HEK293 (cell line): ENCODE results near the gene SGMS1.

Experiments
- CTCF ChIA-PET: fragments of 350-600 bp; formaldehyde crosslinking; extraction: SDS; loops from one replicate; lab custom pipeline; 2021; ENCODE audit warnings: antibody characterized with exemption; lab: Yijun Ruan, JAX
- POLR2A ChIA-PET: fragments of 300-600 bp; formaldehyde crosslinking; extraction: SDS; loops from one replicate; lab custom pipeline; 2020; ENCODE audit warnings: antibody characterized with exemption, inconsistent platforms; lab: Yijun Ruan, JAX
- H3K27ac ChIP-seq: fragments of 200-500 bp; sonication (Bioruptor generic); 2 replicates; pipeline ENCODE4 v1.5.1; 2014; ENCODE audit warnings: low read depth, low read length, control low read depth, inconsistent platforms; ENCODE audit errors: extremely low read depth
- H3K36me3 ChIP-seq, 2 experiments: fragments of 200-500 bp in 1 of 2; sonication (Bioruptor generic) in 1 of 2; 1 replicate in 1 of 2; 2 replicates in 1 of 2; pipeline ENCODE4 v1.5.1; 2014 to 2017; ENCODE audit warnings: inconsistent platforms in 2 of 2, low read length in 2 of 2; ENCODE audit not compliant: control insufficient read depth in 2 of 2, insufficient read depth in 1 of 2
- H3K4me1 ChIP-seq: fragments of 200-500 bp; sonication (Bioruptor generic); 2 replicates; pipeline ENCODE4 v1.5.1; 2014; ENCODE audit warnings: mild to moderate bottlenecking, low read length, inconsistent platforms; ENCODE audit not compliant: control insufficient read depth, insufficient read depth
- H3K4me3 ChIP-seq: 2 replicates; pipeline ENCODE4 v1.5.1; 2011; ENCODE audit warnings: low read depth, mild to moderate bottlenecking, control low read depth, low read length, moderate library complexity
- H3K9me3 ChIP-seq: fragments of 200-500 bp; sonication (Bioruptor generic); 2 replicates; pipeline ENCODE4 v1.5.1; 2014; ENCODE audit warnings: low read depth, low read length, inconsistent platforms; ENCODE audit not compliant: control insufficient read depth, insufficient read depth
- KLF1 ChIP-seq: fragments of 450-650 bp; formaldehyde crosslinking; IDR thresholded peaks from 2 replicates; pipeline ENCODE4 v1.5.1; 2016; ENCODE audit warnings: missing biosample characterization, missing genetic modification characterization
- REST ChIP-seq: fragments of 450-650 bp; formaldehyde crosslinking; IDR thresholded peaks from 2 replicates; pipeline ENCODE4 v1.5.1; 2016; ENCODE audit warnings: missing biosample characterization, missing genetic modification characterization
- SETDB1 ChIP-seq: IDR thresholded peaks from one replicate; pipeline ENCODE4 v1.6.1; 2017; ENCODE audit warnings: mild to moderate bottlenecking, low read length, moderate library complexity, mixed read lengths; ENCODE audit not compliant: insufficient read length
- ZBTB20 ChIP-seq: fragments of 450-650 bp; formaldehyde crosslinking; IDR thresholded peaks from 2 replicates; pipeline ENCODE4 v1.5.1; 2016; ENCODE audit warnings: missing biosample characterization, missing genetic modification characterization
- ZBTB6 ChIP-seq: fragments of 450-650 bp; formaldehyde crosslinking; IDR thresholded peaks from 2 replicates; pipeline ENCODE4 v1.5.1; 2017; ENCODE audit warnings: missing biosample characterization, missing genetic modification characterization
- ZNF266 ChIP-seq: fragments of 450-650 bp; formaldehyde crosslinking; IDR thresholded peaks from 2 replicates; pipeline ENCODE4 v1.5.1; 2016; ENCODE audit warnings: missing biosample characterization, missing genetic modification characterization, low read depth
- ZNF274 ChIP-seq, 2 experiments: fragments of 200-500 bp in 1 of 2; fragments of 450-650 bp in 1 of 2; sonication (Bioruptor generic) in 1 of 2; formaldehyde crosslinking in 1 of 2; IDR thresholded peaks; 2 replicates each; pipeline versions ENCODE4 v1.5.1 to v1.6.1; 2014 to 2016; ENCODE audit warnings: borderline replicate concordance in 1 of 2, inconsistent platforms in 1 of 2, low read length in 1 of 2, missing biosample characterization in 1 of 2, missing genetic modification characterization in 1 of 2
- ZNF362 ChIP-seq: fragments of 450-650 bp; formaldehyde crosslinking; IDR thresholded peaks from 2 replicates; pipeline ENCODE4 v1.5.1; 2016; ENCODE audit warnings: missing biosample characterization, missing genetic modification characterization
- ZNF37A ChIP-seq: fragments of 450-650 bp; IDR thresholded peaks from 2 replicates; pipeline ENCODE4 v1.5.1; 2018; ENCODE audit warnings: missing biosample characterization, missing genetic modification characterization
- ZNF560 ChIP-seq: fragments of 450-650 bp; formaldehyde crosslinking; IDR thresholded peaks from 2 replicates; pipeline ENCODE4 v1.5.1; 2017; ENCODE audit warnings: missing biosample characterization, missing genetic modification characterization, borderline replicate concordance
- ZNF639 ChIP-seq: fragments of 450-650 bp; formaldehyde crosslinking; IDR thresholded peaks from 2 replicates; pipeline ENCODE4 v1.5.1; 2016; ENCODE audit warnings: missing biosample characterization, missing genetic modification characterization
- ZNF768 ChIP-seq: fragments of 450-650 bp; formaldehyde crosslinking; IDR thresholded peaks from 2 replicates; pipeline ENCODE4 v1.5.1; 2018; ENCODE audit warnings: missing biosample characterization, mild to moderate bottlenecking, missing genetic modification characterization
- ZNF837 ChIP-seq: fragments of 450-650 bp; formaldehyde crosslinking; IDR thresholded peaks from 2 replicates; pipeline ENCODE4 v1.5.1; 2016; ENCODE audit warnings: missing biosample characterization, missing genetic modification characterization
- ZXDB ChIP-seq: fragments of 450-650 bp; formaldehyde crosslinking; IDR thresholded peaks from 2 replicates; pipeline ENCODE4 v1.5.1; 2016; ENCODE audit warnings: missing biosample characterization, missing genetic modification characterization
- TF ChIP-seq, protein P1 (sequence below): fragments of 450-650 bp; formaldehyde crosslinking; IDR thresholded peaks from 2 replicates; pipeline ENCODE4 v1.5.1; 2016; ENCODE audit warnings: missing biosample characterization, missing genetic modification characterization, borderline replicate concordance

Gene SGMS1

DNA sequence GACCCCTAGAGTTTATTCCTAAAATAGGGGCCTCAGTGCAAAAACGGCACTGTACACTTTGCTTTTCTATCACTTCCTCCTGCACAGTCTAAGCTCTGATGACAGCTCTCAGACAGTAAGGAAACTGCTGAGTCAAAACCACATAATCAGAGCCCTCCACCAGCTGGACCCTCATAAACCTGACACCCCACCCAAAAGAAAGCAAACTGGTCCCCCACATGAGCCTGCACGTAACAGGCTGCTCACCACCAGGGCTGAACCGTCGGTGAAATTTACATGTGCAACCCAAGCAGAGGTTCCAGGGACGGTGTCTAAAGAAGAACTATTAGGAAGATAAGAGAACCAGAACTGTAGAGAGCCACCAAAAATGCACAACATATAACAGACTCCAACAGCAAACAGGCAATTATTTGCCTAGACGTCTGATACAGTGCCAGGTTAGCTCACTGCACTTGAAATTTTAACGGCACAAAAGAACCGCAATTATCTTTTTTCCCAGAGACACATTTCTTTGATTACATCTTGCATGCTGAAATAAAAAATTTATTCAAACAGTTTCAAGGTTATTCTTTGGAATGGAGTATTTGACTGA is 19.6 kb downstream of the SGMS1 start (continued):
- TF ChIP-seq ZBTB20 (no peak), ZNF266 (tag by site-specific recombination) (no peak), ZNF37A (tag by site-specific recombination) (no peak), ZNF837 (tag by site-specific recombination) (no peak), ZNF639 (no peak), ZNF560 (no peak), KLF1 (tag by site-specific recombination) (peak; percentile 31; the same call in 1 of the 2 replicates), ZNF362 (tag by site-specific recombination) (no peak), REST (tag by site-specific recombination) (no peak), ZNF768 (tag by site-specific recombination) (no peak), ZBTB6 (tag by site-specific recombination) (no peak)
- TF ChIP-seq, protein P1, sequence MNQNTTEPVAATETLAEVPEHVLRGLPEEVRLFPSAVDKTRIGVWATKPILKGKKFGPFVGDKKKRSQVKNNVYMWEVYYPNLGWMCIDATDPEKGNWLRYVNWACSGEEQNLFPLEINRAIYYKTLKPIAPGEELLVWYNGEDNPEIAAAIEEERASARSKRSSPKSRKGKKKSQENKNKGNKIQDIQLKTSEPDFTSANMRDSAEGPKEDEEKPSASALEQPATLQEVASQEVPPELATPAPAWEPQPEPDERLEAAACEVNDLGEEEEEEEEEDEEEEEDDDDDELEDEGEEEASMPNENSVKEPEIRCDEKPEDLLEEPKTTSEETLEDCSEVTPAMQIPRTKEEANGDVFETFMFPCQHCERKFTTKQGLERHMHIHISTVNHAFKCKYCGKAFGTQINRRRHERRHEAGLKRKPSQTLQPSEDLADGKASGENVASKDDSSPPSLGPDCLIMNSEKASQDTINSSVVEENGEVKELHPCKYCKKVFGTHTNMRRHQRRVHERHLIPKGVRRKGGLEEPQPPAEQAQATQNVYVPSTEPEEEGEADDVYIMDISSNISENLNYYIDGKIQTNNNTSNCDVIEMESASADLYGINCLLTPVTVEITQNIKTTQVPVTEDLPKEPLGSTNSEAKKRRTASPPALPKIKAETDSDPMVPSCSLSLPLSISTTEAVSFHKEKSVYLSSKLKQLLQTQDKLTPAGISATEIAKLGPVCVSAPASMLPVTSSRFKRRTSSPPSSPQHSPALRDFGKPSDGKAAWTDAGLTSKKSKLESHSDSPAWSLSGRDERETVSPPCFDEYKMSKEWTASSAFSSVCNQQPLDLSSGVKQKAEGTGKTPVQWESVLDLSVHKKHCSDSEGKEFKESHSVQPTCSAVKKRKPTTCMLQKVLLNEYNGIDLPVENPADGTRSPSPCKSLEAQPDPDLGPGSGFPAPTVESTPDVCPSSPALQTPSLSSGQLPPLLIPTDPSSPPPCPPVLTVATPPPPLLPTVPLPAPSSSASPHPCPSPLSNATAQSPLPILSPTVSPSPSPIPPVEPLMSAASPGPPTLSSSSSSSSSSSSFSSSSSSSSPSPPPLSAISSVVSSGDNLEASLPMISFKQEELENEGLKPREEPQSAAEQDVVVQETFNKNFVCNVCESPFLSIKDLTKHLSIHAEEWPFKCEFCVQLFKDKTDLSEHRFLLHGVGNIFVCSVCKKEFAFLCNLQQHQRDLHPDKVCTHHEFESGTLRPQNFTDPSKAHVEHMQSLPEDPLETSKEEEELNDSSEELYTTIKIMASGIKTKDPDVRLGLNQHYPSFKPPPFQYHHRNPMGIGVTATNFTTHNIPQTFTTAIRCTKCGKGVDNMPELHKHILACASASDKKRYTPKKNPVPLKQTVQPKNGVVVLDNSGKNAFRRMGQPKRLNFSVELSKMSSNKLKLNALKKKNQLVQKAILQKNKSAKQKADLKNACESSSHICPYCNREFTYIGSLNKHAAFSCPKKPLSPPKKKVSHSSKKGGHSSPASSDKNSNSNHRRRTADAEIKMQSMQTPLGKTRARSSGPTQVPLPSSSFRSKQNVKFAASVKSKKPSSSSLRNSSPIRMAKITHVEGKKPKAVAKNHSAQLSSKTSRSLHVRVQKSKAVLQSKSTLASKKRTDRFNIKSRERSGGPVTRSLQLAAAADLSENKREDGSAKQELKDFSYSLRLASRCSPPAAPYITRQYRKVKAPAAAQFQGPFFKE (tag by site-specific recombination) = no peak

- no peak for TF ChIP-seq ZNF274 (IDR thresholded peaks at IDR 0.05; ENCODE audit: low read length)
- no peak for TF ChIP-seq ZNF274 (tag by site-specific recombination; IDR thresholded peaks at IDR 0.05; ENCODE audit: borderline replicate concordance)
- no peak for TF ChIP-seq ZNF560
- no peak for TF ChIP-seq ZXDB (tag by site-specific recombination)
- no peak for TF ChIP-seq SETDB1
- H3K27ac ChIP-seq = no peak overlapping the region
- no peaks in the 10 kb centered on the region for H3K9me3 ChIP-seq
- no peak overlapping the region for H3K4me3 ChIP-seq
- peaks cover 24% of the 10 kb centered on the region for H3K4me1 ChIP-seq
- ChIA-PET POLR2A (no interaction called here), CTCF (no interaction called here)
- H3K36me3 ChIP-seq = no peaks in the 10 kb centered on the region
Observed at GRCh38 chr10:50603151-50603850, 20.5 kb downstream of the SGMS1 start.
